ENCODE measurements around the gene NAMPT.
A peak's percentile ranks its signal among the peaks of the same experiment; 100 is the strongest.

Gene NAMPT

DNA sequence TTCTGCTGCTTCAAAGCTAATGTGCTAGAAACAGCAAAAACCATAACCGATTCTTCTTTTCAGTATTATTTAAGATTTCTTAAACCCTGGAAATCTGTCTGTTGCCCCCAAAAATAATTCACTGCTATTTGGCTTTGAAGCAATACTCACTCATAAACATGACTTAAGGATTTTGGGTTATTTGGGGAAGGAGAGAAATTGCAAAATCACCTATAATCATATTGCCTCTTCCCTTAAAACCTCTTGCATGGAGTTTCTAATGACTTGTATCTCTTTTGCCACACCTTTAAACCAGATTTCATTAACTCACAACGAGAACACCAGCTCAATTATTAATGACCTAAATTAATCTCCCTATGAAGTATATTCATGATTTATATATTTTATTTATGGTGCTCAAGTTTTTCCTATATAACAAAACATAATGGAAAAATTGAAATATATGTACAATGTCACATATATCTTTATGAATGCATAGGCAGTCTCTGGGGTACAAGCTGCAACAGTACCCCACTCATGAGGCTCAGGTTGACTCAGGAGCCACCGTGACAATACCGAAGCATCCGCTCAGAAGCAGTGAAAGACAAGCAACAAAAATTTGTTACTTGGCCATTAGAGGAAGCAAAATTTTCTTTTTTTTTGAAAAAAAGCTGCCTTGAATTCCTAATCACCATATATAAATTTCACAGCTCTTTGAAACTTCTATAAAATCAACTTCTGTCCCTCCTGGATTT is 3.0 kb downstream of the NAMPT start:
- Histone ChIP-seq H3K4me3 (ENCODE audit: low read depth, low read length, poor library complexity, severe bottlenecking) (peak overlapping the region; percentile 77), H3K4me1 (ENCODE audit: insufficient read depth, low read length, severe bottlenecking) (peaks cover 40% of the 10 kb centered on the region)

DNA sequence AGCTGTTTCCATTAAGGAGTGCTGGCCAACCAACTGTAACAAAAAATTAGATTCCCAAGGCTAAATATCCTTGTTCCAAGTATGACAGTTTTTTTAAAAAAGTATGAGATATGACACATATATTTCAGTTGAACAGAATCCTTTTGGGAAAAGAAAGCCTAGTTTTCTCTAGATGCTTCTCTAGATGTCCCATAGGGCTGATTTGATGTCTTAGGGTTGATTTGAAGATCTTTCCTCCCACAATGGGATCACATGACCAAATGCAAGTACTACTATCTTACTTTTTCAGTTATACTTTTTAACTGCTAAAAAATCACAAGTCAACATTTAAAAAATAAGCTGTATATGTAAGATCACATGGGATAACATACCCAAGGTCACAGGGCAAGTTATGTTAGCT is 3.7 kb downstream of the NAMPT start:
- Histone ChIP-seq H3K27ac (ENCODE audit: low read depth, low read length, poor library complexity, severe bottlenecking) (no peak overlapping the region), H3K4me2 (ENCODE audit: low read length) (no peak overlapping the region), H3F3A (ENCODE audit: insufficient read depth, low read length) (no peaks in the 10 kb centered on the region), H3K9me2 (ENCODE audit: low read depth, low read length) (no peaks in the 10 kb centered on the region), H3K4me3 (ENCODE audit: low read depth, low read length, poor library complexity, severe bottlenecking) (no peak overlapping the region), H3K9ac (ENCODE audit: low read length) (no peak overlapping the region), H3K4me1 (ENCODE audit: insufficient read depth, low read length, severe bottlenecking) (peaks cover 37% of the 10 kb centered on the region), H3K9me3 (ENCODE audit: low read length) (no peaks in the 10 kb centered on the region), H3K27me3 (ENCODE audit: insufficient read depth, low read length) (no peaks in the 10 kb centered on the region), H2AFZ (ENCODE audit: low read length) (no peak overlapping the region), H3K36me3 (ENCODE audit: insufficient read depth, low read length) (peaks cover 15% of the 10 kb centered on the region), H3K79me2 (ENCODE audit: insufficient read depth, low read length) (peaks cover 68% of the 10 kb centered on the region), H4K20me1 (ENCODE audit: insufficient read depth, low read length) (no peaks in the 10 kb centered on the region)
- TF ChIP-seq EZH2 (IDR thresholded peaks at IDR 0.05; ENCODE audit: borderline replicate concordance, low read length), result no peak
- TF ChIP-seq, protein P1, sequence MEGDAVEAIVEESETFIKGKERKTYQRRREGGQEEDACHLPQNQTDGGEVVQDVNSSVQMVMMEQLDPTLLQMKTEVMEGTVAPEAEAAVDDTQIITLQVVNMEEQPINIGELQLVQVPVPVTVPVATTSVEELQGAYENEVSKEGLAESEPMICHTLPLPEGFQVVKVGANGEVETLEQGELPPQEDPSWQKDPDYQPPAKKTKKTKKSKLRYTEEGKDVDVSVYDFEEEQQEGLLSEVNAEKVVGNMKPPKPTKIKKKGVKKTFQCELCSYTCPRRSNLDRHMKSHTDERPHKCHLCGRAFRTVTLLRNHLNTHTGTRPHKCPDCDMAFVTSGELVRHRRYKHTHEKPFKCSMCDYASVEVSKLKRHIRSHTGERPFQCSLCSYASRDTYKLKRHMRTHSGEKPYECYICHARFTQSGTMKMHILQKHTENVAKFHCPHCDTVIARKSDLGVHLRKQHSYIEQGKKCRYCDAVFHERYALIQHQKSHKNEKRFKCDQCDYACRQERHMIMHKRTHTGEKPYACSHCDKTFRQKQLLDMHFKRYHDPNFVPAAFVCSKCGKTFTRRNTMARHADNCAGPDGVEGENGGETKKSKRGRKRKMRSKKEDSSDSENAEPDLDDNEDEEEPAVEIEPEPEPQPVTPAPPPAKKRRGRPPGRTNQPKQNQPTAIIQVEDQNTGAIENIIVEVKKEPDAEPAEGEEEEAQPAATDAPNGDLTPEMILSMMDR (IDR thresholded peaks at IDR 0.05; ENCODE audit: low read length), result no peak

More for the DNA sequence above, 3.0 kb downstream of the NAMPT start:
- H3K9ac ChIP-seq (ENCODE audit: low read length), result no peak overlapping the region
- H3K4me2 ChIP-seq (ENCODE audit: low read length), result peak overlapping the region; percentile 95
- peaks cover 68% of the 10 kb centered on the region for H3K79me2 ChIP-seq (ENCODE audit: insufficient read depth, low read length)
- no peaks in the 10 kb centered on the region for H3K9me2 ChIP-seq (ENCODE audit: low read depth, low read length)
- TF ChIP-seq EZH2 (IDR thresholded peaks at IDR 0.05; ENCODE audit: borderline replicate concordance, low read length), result no peak
- TF ChIP-seq, protein P1 (IDR thresholded peaks at IDR 0.05; ENCODE audit: low read length), result no peak
- H3K36me3 ChIP-seq (ENCODE audit: insufficient read depth, low read length), result peaks cover 9% of the 10 kb centered on the region
- H3K27me3 ChIP-seq (ENCODE audit: insufficient read depth, low read length), result no peaks in the 10 kb centered on the region
- H3K9me3 ChIP-seq (ENCODE audit: low read length), result no peaks in the 10 kb centered on the region
- no peak overlapping the region for H3K27ac ChIP-seq (ENCODE audit: low read depth, low read length, poor library complexity, severe bottlenecking)
- H2AFZ ChIP-seq (ENCODE audit: low read length), result no peak overlapping the region
- no peaks in the 10 kb centered on the region for H3F3A ChIP-seq (ENCODE audit: insufficient read depth, low read length)
- no peaks in the 10 kb centered on the region for H4K20me1 ChIP-seq (ENCODE audit: insufficient read depth, low read length)

DNA sequence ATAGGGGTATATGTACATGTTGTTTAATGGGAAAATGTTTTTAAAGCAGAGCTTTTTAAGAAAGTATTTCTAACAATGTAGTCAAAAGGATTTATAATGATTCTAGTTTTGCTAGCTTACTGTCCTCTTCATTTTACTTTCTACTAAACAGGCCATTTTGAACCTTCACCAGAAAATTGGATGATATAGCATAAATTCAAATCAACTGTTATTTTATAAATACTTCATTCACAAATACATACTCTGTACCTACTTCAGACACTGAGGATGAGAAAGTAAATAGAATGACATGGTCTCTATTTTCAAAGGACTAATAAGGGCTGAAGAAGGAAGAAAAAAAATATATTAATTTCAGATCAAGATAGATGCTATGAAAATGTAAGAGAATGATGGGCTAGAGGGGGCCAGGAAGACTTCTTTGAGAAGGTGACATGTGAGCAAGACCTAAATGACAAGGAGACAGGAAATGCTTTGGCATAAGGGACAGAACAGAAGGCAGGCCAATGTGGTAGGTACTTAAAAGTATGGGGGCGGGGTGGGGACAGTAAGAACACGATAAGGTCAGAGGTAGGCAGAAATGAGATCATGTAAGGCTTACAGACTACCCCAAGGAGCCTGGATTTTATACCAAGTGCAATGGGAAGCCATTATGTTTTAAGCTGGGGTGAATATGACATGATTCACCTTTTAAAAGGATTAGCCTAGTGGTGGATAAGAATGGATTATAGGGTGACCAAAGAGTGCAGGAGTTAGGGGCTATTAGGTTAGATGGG is 5.2 kb downstream of the NAMPT start:
- no peak overlapping the region for H3K9ac ChIP-seq (ENCODE audit: low read length)
- peaks cover 29% of the 10 kb centered on the region for H3K4me1 ChIP-seq (ENCODE audit: insufficient read depth, low read length, severe bottlenecking)

More for the DNA sequence above, 5.2 kb downstream of the NAMPT start:
- H2AFZ ChIP-seq (ENCODE audit: low read length), result no peak overlapping the region
- H3K9me2 ChIP-seq (ENCODE audit: low read depth, low read length), result no peaks in the 10 kb centered on the region
- H3K4me3 ChIP-seq (ENCODE audit: low read depth, low read length, poor library complexity, severe bottlenecking), result no peak overlapping the region
- H3F3A ChIP-seq (ENCODE audit: insufficient read depth, low read length), result no peaks in the 10 kb centered on the region
- peaks cover 30% of the 10 kb centered on the region for H3K36me3 ChIP-seq (ENCODE audit: insufficient read depth, low read length)
- no peak overlapping the region for H3K4me2 ChIP-seq (ENCODE audit: low read length)
- H3K27ac ChIP-seq (ENCODE audit: low read depth, low read length, poor library complexity, severe bottlenecking), result no peak overlapping the region
- peaks cover 68% of the 10 kb centered on the region for H3K79me2 ChIP-seq (ENCODE audit: insufficient read depth, low read length)
- H3K9me3 ChIP-seq (ENCODE audit: low read length), result no peaks in the 10 kb centered on the region
- no peaks in the 10 kb centered on the region for H4K20me1 ChIP-seq (ENCODE audit: insufficient read depth, low read length)
- no peaks in the 10 kb centered on the region for H3K27me3 ChIP-seq (ENCODE audit: insufficient read depth, low read length)
- TF ChIP-seq, protein P1 (IDR thresholded peaks at IDR 0.05; ENCODE audit: low read length), result no peak
- no peak for TF ChIP-seq EZH2 (IDR thresholded peaks at IDR 0.05; ENCODE audit: borderline replicate concordance, low read length)
